Activated CD4-positive, CD25-positive, alpha-beta regulatory T cell treated with anti-CD3 and anti-CD28 coated beads, Interleukin-2, amount 50 U/mL, for 72 hours (primary cell): Measurements from ENCODE around the gene CLSTN3.

ENCODE experiments used
- DNase-seq: peaks from one replicate; pipeline ENCODE4 v3.0.0; 2021

The CLSTN3 gene

GRCh38 chr12:7128681-7129286 is 1.4 kb upstream of the CLSTN3 start, which contains the start of gene RBP5:
TSS of gene RBP5 (minus strand) at chr12:7128889. CDS start at chr12:7128775, 114 bp downstream.
- no peak for DNase-seq

- DNase-seq: no peak
Observed at GRCh38 chr12:7129287-7129871, 792 bp upstream of the CLSTN3 start.

GRCh38 chr12:7130701-7131501 is 730 bp downstream of the CLSTN3 start:
- DNase-seq: peak; percentile 53

- no peak for DNase-seq
Observed at GRCh38 chr12:7131502-7131866, 1.3 kb downstream of the CLSTN3 start.

- DNase-seq: no peak
Observed at GRCh38 chr12:7134396-7135166, 4.4 kb downstream of the CLSTN3 start.

- DNase-seq: no peak
Observed at GRCh38 chr12:7136071-7136470, 5.9 kb downstream of the CLSTN3 start.

GRCh38 chr12:7136676-7137075 is 6.5 kb downstream of the CLSTN3 start:
- no peak for DNase-seq

- DNase-seq: no peak
Observed at GRCh38 chr12:7137908-7138307, 7.7 kb downstream of the CLSTN3 start.

GRCh38 chr12:7139200-7139599 is 9.0 kb downstream of the CLSTN3 start:
- no peak for DNase-seq

GRCh38 chr12:7141351-7142005 is 11.3 kb downstream of the CLSTN3 start:
- DNase-seq: no peak

- DNase-seq: peak; percentile 43
Observed at GRCh38 chr12:7142056-7142644, 12.0 kb downstream of the CLSTN3 start.

GRCh38 chr12:7142809-7143465 is 12.8 kb downstream of the CLSTN3 start:
- no peak for DNase-seq

GRCh38 chr12:7143564-7143963 is 13.4 kb downstream of the CLSTN3 start:
- DNase-seq: no peak

GRCh38 chr12:7144414-7145120 is 14.4 kb downstream of the CLSTN3 start:
- DNase-seq: no peak

- no peak for DNase-seq
Observed at GRCh38 chr12:7145671-7146070, 15.5 kb downstream of the CLSTN3 start.

- no peak for DNase-seq
Observed at GRCh38 chr12:7146228-7146627, 16.1 kb downstream of the CLSTN3 start.

GRCh38 chr12:7146906-7147305 is 16.7 kb downstream of the CLSTN3 start:
- no peak for DNase-seq

- no peak for DNase-seq
Observed at GRCh38 chr12:7150356-7150755, 20.2 kb downstream of the CLSTN3 start.

GRCh38 chr12:7150841-7151240 is 20.7 kb downstream of the CLSTN3 start:
- no peak for DNase-seq

- DNase-seq: no peak
Observed at GRCh38 chr12:7151532-7151931, 21.4 kb downstream of the CLSTN3 start.

GRCh38 chr12:7152818-7153217 is 22.6 kb downstream of the CLSTN3 start:
- DNase-seq: no peak
